Occipital lobe (tissue), 2 donors: ENCODE data around the gene SH2B3. TPM values are rescaled to one million over a fixed set of nuclear protein-coding genes. Genes with fewer than 3 reads are reported as not detected.

ENCODE experiments used
- DNase-seq: peaks from one replicate; lab custom pipeline; 2025; lab: John Stamatoyannopoulos, UW
- total RNA-seq: library from RNA; depleted of rRNA; stranded (reverse); fragments of >200 nt; gene quantifications from one replicate; pipeline ENCODE4 v1.2.3, GENCODE V29; 2014

The SH2B3 gene
- total RNA-seq, 1 donor from 2014 or later = 5.1 TPM

- no peak for DNase-seq
Observed at GRCh38 chr12:111408686-111409402, 3.1 kb downstream of the SH2B3 start.

DNA sequence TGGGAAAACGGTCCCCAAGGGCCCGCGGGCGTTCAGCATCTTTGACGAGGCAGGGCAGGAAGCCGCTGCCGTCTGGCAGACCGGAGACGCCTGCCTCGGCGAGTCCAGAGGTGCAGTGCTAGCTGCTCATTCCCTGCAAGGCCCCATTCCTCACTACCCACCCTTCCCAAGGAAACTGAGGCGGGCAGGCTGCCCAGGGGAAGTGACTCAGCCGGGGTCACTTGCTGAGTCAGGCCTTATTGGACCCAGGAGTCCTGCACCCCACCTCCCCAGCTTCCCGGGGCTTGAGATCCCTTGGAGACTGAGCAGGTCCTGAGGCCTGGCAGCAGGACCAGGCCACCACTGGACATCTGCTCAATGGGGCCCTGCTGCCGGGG lies 3.7 kb downstream of the SH2B3 start:
- DNase-seq = no peak

GRCh38 chr12:111409780-111410430 lies 4.2 kb downstream of the SH2B3 start:
- no peak for DNase-seq

DNA sequence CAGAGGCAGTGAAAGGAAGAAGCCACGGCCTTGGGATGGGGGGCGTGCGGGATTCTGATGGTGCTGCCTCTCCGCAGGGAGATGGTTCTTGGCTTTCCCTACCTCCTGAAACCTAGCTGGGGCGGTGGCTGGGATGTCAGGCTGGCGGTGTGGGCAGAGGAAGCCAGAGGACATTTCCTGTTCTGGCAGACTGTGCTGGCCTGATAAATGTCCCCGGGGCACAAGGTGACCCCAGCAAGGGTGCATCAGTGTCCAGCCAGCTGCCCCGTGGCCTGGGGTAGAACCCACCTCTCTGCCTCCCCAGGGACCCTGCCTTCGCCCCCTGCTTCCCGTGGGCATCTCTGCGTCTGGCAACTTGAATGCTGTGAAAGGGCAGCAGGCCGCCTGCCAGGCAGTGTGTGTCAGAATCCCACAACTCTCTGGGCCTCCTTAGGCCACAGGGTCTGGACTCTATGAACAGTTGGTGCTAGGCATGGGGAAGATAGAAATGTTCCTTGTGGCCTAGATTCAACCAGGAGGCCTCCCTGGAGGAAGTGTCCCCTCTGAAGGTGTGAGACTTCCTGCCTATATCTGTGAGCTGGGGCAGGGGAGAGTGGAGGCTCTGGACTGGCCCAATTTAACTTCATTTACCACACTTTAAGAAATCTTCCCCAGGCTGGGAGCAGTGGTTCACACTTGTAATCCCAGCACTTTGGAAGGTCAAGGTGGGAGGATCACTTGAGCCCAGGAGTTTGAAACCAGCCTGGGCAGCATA lies 4.9 kb downstream of the SH2B3 start:
- no peak for DNase-seq

GRCh38 chr12:111411185-111411764 lies 5.6 kb downstream of the SH2B3 start:
- no peak for DNase-seq

- DNase-seq = no peak
Observed at GRCh38 chr12:111412007-111412829, 6.5 kb downstream of the SH2B3 start.

DNA sequence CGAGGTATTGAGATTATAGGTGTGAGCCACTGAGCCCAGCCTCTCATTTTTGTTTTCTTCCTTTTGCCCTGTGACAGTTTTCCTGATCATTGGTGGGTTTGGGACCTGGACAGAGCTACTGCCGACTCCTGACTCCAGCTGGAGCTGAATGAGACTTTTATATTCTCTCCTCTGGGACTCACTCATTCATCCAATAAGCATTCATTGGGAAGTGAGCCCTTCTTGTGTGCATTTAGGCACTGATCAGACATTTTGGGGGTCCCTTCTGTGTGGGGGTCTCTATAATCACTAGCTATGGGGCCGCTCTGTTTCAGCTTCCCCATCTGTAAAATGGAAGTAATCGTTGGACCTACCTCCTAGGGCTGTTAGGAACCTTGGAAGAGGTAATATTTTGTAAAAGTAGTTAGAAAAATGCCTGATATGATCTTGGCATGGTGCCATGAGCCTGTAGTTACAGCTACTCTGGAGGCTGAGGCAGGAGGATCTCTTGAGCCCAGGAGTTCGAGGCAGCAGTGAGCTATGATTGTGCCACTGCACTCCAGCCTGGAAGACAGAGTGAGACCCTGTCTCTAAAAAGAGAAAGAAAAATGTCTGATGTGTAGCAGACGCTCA lies 7.2 kb downstream of the SH2B3 start:
- DNase-seq = no peak

- no peak for DNase-seq
Observed at GRCh38 chr12:111413442-111414086, 7.8 kb downstream of the SH2B3 start.

DNA sequence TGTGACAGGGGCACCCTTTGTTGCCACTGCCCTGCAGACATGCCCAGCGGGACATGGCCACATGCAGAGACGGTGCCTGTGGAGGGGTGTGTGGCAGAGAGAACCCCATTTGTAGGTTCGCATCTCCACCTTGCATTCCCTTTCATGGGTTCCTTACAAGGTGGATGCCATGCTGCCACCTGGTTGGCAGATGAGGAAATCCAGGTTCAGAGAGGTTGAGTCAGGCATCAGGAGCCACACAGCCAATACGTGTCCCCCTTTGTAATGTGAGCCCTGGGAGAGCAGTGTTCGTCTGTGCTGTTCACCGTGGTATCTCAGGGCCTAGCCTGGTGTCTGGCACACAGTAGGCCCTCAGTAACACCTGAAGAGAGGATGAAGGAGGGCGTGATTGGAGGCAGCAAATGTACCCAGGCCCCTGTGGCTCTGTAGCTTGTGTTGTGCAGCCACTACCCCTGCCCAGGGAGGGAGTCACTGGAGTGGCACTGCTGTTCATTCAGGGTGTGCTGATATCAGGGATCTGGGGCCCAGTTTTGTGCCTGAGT lies 9.1 kb downstream of the SH2B3 start:
- no peak for DNase-seq

DNA sequence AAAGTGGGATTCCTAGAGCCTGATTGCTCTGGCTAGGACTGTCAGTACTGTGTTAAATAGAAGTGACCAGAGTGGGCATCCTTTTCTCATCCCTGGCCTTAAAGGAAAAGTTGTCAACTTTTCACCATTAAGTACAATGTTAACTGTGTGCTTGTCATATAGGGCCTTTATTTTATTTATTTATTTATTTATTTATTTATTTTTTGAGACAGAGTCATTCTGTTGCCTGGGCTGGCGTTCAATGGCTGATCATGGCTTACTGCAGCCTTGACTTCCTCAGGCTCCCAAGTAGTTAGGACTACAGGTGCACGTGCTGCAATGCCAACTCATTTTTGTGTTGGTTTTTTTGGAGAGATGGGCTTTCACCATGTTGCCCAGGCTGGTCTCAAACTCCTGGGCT lies 11.6 kb downstream of the SH2B3 start:
- no peak for DNase-seq

DNA sequence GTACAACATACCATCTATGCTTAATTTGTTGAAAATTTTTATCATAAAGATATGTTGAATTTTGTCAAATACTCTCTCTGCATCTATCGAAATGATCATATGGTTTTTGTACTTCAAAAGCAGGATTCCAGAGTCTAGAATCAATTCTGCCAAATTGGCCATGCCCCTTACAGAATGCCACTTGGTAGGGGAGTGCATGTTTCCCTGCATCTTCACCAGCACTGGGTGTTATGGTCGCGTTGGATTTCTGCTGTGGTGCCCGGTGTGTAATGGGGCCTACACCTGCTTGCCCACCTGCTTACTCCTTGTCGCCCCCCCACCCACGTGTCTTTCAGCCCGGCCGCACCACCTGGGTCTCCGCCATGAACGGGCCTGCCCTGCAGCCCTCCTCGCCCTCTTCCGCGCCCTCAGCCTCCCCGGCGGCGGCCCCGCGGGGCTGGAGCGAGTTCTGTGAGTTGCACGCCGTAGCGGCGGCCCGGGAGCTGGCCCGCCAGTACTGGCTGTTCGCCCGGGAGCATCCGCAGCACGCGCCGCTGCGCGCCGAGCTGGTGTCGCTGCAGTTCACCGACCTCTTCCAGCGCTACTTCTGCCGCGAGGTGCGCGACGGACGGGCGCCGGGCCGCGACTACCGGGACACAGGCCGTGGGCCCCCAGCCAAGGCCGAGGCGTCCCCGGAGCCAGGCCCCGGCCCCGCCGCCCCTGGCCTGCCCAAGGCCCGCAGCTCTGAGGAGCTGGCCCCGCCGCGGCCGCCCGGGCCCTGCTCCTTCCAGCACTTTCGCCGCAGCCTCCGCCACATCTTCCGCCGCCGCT lies 12.3 kb downstream of the SH2B3 start:
- DNase-seq = no peak

DNA sequence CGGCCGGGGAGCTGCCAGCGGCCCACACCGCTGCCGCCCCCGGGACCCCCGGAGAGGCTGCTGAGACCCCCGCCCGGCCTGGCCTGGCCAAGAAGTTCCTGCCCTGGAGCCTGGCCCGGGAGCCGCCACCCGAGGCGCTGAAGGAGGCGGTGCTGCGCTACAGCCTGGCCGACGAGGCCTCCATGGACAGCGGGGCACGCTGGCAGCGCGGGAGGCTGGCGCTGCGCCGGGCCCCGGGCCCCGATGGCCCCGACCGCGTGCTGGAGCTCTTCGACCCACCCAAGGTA lies 12.8 kb downstream of the SH2B3 start:
- no peak for DNase-seq

- DNase-seq = no peak
Observed at GRCh38 chr12:111419784-111420183, 14.1 kb downstream of the SH2B3 start.

- no peak for DNase-seq
Observed at GRCh38 chr12:111420494-111420893, 14.8 kb downstream of the SH2B3 start.

DNA sequence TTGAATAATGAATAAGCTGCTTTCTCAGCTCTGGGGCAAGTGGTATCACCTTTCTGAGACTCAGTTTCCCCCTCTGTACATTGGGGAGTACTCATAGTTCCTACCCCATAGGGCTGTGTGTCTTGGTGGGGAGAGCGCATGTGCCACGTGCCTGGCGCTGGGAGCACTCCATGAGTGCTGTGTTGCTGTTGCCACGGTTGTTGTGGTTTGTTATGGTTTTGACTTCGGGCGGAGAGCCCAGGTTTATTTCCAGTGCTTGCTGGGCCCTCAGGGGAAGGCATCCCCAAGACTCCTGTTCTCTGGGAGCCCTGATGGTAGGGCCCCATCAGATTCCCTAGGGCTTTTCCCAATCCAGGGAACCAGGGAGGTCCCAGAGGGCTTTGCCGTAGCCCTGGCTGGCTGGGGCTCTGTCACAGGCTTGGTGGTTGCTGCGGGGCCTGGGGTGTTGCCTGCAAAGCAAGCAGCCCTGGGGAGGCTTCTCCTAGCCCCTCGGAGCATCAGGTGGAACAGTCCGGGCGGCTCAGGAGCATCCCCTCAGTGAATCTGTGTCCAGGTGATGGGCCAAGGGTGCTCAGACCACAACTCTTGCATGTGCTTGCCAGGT lies 18.6 kb downstream of the SH2B3 start:
- no peak for DNase-seq

GRCh38 chr12:111424793-111425251 lies 19.1 kb downstream of the SH2B3 start:
- DNase-seq = no peak

DNA sequence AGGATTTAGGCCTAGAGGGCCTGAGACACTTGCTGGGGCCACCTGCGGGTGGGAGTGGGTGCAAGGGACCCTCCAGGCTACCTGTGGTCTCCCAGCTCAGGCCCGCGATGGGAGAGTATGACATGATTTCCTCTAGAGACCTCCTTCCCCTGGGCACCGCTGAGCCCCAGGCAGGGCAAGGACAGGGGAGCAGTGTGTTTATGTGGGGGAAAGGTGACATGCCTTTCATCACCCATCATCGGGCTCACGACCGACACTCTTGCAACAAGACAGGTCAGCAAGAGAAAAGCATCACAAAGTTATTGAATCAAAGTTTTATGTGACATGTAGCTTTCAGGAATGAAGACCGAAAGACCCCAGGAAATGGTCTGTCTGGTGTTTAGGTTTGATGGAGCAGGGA lies 19.9 kb downstream of the SH2B3 start:
- no peak for DNase-seq

DNA sequence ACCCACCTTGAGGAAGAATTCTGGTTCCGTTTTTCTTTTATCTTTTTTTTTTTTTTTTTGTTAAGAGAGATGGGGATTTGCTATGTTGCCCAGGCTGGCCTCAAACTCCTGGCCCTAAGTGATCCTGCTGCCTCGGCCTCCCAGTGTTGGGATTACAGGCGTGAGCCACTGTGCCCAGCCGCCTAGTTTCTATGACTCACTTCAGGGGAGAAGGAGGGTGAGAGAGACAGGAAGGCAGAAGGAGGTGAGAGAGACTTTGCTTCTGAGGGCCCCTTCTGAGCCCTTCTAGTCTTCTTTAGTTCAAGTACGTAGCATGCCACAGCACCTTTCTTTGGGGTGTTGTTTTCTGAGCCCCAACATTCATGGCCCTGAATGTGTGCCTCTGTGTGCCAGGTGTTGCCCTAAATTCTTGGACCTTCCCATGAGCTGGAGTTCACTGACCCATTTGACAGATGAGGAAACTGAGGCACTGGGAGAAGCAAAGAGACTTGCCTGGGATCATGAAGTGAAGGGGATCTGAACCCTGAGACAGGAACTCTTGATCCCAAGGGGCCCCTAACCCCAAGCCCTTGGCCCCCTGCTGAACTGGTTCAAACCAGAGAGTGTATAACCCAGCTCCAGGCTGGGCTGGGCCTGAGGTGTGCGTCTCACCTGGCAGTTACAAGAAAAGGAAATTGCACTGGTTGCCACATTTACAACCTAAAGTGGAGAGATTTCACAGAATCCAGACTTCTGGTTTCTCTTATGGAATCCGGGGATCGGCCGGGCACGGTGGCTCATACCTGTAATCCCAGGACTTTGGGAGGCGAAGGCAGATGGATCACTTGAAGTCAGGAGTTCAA lies 20.8 kb downstream of the SH2B3 start:
- no peak for DNase-seq
